ENCODE results near the gene TYMP.
A peak's percentile ranks its signal among the peaks of the same experiment; 100 is the strongest.
"Not testable (repeated sequence)": the region's sequence is repeated elsewhere in the genome, so short reads cannot be mapped to it uniquely, and the experiment has no call there.

TYMP gene

DNA sequence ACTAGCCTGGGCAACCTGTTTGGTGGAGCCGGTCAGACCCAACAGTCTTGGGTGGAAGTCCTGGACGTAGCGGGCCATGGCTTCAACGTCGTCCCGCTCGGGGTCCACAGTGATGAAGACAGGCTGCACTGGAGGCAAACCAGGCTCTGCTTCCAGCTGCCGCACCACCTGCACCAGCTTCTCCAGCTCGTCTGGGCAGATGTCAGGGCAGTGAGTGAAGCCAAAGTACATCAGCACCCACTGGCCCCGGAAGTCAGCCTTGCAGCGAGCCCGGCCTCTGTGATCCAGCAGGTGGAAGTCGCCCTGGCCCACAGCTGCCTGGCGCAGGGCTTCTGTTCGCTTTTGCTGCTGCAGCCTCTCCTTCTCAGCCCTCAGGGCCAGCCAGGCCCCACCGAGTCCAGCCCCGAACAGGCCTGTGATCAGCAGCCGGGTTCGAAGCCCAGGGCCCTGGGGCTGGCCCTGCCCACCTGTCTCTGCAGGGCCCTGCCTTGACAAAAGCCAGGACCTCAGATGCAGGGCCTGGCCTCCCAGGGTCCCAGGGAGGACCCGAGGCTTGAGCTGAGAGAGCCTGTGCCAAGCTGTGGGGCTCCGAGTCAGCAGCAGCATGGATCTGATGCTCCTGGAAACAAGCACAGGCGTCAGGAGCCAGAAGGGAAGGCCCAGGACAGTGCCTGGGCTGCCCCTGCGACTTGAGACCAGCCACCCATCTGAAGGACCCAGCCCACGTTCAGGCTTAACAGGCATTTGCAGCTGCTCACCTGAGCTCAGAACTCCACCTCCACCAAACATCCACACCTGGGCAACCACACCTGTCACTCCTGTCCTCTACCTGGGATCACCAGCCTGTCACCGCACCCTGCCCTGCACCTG lies 5.8 kb downstream of the TYMP start:
- no peak for DNase-seq

DNA sequence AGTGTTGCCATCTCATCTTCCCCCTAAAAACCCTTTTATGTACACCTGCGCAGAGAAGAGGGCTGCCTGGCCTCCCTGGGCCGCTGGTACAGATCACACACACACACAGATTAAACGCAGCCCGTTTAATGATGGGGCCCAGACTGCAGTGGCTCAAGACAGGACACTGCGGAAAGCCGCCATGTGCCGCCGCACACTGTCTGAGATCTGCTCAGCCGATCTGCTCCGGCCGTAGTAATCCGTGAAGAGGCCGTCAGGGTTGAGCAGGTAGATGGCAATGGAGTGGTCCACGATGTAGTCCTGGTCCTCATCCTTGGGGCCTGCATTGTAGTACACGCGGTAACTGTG lies 6.4 kb downstream of the TYMP start:
- DNase-seq = no peak

DNA sequence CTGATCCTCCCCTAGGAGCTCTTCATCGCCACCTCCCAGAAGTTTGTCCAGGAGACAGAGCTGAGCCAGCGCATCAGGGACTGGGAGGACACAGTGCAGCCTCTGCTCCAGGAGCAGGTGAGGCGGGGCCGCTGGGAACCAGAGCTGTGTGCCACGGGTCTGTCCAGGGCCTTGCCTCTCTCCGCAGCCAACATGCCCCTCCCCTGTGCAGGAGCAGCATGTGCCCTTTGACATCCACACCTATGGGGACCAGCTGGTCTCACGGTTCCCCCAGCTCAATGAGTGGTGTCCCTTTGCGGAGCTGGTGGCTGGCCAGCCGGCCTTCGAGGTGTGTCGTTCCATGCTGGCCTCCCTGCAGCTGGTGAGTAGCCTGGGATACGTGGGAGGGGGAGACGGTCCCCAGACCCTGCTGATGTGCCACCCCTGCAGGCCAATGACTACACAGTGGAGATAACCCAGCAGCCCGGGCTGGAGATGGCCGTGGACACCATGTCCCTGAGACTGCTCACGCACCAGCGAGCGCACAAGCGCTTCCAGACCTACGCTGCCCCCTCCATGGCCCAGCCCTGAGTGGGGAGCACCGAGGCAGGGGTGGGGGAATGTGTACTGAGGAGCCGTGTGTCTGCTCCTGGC lies 6.9 kb downstream of the TYMP start:
- DNase-seq = no peak

DNA sequence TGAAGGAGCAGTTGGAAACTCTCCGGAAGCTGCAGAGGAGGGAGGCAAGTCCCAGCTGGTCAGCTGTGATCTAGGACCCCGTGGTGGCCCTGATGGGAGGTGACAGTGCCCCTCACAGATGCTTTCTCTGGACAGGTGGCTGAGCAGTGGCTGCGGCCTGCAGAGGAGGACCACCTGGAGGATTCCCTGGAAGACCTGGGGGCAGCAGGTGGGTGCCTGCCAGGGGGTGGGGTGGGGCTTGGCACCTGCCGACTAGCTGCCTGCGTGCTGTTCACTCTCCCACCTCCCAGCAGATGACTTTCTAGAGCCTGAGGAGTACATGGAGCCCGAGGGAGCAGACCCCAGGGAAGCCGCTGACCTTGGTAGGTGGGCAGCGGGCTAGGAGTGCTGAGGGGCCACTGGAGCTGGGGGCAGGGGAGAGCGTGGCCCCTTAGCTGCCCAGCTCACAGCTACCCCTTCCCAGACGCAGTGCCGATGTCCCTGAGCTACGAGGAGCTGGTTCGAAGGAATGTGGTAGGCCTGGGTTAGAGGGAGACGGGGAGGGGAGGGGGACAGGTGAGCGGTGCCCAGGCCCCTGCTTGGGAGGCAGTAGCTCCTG lies 7.5 kb downstream of the TYMP start:
- DNase-seq = no peak

DNA sequence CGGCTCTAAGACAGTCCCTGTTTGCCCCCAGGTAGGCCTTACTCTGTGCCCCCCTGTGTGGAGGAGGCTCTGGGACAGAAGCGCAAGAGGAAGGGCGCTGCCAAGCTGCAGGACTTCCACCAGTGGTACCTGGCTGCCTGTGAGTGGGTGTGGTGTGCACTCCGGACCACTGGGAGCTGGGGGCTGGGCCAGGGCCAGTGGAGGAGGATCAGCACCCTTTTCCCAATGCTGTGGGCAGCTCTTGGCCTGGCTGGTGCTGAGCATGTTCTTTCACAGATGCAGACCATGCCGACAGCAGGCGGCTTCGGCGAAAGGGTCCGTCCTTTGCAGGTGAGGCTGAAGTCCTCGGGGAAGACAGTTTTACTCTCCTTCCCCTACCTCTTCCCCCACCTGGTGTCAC lies 8.1 kb downstream of the TYMP start:
- no peak for DNase-seq

DNA sequence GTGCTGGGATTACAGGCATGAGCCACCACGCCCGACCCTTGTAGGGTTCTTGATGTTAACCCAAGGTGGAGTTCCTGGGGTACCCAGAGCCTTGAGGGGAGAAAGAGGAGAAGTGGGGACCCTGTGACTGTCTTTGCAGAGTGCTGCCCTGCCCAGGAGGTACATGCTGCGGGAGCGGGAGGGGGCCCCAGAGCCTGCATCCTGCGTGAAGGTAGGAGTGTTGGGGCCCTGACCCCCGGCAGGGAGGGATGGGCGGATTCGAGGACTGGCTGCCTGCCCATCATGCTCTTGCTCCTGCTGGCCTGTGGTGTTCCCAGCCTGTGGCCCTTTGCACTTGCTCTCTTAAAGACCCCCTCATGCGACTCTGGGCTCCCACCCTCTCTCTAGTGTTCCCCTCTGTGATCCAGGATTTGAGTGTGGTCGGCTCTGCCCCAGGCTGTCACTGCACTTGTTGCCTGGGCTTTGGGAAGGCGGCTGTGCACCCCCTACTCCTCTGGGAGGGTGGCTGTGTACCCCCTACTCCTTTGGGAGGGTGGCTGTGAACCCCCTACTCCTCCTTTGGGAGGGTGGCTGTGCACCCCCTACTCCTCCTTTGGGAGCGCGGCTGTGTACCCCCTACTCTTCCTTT lies 8.9 kb downstream of the TYMP start:
- DNase-seq = no peak

DNA sequence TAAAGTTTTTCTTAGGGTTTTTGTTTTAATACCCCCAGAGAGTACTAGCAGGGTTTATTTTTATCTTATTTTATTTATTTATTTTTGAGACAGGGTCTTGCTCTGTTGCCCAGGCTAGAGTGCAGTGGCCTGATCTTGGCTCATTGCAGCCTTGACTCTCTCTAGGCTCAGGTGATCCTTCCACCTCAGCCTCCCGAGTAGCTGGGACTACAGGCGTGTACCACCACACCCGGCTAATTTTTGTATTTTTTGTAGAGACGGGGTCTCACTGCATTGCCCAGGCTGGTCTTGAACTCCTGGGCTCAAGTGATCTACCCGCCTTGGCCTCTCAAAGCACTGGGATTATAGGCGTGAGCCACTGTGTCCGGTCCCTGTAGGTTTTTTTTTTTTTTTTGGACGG lies 9.6 kb downstream of the TYMP start:
- DNase-seq = not testable (repeated sequence)

DNA sequence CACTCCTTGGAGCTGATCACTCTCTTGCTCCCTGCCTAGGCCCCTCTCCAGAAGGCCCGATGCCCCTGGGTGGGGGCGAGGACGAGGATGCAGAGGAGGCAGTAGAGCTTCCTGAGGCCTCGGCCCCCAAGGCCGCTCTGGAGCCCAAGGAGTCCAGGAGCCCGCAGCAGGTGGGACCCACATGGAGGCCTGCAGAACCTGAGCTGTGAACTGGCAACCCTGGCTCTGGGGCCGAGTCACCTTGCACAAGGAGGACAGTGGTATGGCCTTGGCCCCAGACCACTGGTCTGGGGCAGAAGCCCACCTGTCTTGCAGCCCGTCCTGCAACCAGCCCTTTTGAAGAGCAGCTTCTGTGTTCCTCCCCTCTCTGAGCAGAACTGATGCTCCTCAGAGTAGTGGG lies 10.7 kb downstream of the TYMP start:
- no peak for DNase-seq

DNA sequence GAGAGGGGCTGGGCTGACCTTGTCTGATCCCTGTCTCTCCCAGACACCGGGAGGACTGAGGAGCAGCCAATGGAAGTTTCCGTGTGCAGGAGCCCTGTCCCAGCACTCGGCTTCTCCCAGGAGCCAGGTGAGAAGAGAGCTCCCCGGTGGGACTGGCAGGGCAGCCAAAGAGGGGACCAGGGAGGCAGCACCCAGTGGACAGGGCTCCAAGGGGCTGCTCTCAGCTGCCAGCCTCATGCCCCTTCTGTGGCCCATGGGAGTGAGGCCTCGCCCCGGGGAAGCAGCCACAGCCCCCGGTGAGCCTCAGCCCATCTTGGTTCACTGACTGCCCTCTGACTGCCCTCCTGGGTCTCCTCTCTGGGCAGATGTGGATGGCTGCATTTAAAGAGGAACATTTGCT lies 11.2 kb downstream of the TYMP start:
- DNase-seq = no peak

DNA sequence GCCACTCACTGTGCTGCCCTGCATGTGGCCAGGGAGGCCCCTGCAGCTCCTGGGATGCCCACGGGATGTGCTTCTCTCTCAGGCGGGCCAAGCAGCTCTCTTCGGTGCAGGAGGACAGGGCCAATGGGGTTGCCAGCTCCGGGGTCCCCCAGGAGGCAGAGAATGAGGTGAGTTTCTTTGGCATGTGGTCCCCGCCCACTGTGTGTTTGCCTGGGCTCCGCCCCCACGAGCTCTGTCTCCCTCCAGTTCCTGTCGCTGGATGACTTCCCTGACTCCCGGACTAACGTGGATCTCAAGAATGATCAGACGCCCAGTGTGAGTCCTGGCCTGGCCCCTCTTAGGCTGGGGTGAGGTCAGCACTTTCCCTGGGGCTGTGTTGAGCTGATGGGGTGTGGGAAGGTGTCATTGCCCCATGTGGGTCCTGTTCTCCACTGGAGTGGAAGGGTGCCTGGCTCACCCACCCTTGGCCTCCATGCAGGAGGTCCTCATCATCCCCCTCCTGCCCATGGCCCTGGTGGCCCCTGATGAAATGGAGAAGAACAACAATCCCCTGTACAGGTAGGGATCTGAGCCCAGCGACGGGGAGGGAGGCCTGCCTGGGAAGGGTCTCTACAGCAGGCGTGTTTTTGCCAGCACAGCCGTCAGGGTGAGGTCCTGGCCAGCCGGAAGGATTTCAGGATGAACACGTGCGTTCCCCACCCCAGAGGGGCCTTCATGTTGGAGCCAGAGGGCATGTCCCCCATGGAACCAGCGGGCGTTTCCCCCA lies 12.1 kb downstream of the TYMP start:
- DNase-seq = no peak

DNA sequence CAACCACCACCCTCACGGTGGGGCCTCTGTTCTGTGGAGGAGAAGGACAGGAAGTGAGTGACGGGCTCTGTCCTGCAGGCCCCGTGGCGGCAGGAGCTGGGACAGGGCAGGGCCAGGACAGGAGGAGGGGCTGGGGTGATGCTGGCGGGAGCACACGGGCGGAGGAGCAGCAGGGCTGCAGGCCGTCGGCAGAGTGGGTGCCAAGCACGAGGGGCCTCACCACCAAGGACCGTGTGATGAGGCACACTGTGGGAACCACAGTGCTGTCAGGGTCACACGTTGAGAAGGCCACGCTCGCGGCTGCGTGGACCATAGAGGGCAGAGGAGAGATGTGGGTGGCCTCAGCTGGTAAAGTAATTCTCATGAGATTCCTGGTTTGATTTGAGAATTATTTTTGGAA lies 12.9 kb downstream of the TYMP start:
- no peak for DNase-seq

DNA sequence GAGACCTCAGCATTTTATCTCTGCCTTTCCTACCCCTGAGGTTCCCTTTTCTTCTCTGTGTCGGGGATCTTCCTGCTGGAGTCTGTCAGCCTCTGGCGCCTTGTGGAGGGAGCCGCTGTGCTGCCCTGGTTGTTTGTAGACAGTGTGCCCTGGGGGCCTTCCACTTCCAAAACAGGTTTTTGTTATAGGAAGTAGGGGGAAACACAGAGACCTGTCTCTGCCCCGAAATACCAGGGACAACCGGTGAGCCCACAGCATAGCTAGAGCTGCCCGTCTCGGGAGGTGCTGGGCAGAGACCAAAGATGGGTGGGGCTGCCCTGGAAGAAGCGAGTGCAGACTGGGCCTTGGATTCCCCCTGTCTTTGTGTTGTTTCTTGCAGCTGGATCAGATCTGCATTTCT lies 13.7 kb downstream of the TYMP start:
- DNase-seq = no peak

DNA sequence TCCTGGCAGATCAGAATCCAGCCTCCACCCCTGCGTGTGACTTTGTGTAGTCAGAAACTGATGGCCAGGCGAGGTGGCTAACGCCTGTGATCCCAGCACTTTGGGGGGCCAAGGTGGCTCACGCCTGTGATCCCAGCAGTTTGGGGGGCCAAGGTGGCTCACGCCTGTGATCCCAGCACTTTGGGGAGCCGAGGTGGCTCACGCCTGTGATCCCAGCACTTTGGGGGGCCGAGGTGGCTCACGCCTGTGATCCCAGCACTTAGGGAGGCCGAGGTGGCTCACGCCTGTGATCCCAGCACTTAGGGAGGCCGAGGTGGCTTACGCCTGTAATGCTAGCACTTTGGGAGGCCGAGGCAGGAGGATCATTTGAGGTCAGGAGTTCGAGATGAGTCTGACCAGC lies 16.6 kb downstream of the TYMP start:
- DNase-seq = no peak

DNA sequence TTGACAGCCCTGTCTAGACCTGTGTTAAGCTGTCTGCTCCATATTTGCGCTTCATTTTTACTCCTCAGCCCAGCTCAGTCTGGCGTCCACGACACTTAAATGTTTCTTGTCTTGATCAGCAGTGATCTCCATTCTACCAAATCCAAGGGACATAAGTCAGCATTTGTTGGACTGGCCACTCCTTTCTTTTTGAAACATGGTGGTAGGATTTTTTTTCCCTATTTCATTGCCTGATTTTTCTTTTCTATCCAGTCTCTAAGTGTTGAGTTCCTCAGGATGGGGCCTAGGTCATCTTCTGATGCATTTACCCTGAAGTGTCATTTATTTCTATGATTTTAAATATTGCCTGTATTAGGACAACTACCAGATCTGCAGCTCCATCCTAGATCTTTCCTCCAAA lies 20.9 kb downstream of the TYMP start:
- no peak for DNase-seq

DNA sequence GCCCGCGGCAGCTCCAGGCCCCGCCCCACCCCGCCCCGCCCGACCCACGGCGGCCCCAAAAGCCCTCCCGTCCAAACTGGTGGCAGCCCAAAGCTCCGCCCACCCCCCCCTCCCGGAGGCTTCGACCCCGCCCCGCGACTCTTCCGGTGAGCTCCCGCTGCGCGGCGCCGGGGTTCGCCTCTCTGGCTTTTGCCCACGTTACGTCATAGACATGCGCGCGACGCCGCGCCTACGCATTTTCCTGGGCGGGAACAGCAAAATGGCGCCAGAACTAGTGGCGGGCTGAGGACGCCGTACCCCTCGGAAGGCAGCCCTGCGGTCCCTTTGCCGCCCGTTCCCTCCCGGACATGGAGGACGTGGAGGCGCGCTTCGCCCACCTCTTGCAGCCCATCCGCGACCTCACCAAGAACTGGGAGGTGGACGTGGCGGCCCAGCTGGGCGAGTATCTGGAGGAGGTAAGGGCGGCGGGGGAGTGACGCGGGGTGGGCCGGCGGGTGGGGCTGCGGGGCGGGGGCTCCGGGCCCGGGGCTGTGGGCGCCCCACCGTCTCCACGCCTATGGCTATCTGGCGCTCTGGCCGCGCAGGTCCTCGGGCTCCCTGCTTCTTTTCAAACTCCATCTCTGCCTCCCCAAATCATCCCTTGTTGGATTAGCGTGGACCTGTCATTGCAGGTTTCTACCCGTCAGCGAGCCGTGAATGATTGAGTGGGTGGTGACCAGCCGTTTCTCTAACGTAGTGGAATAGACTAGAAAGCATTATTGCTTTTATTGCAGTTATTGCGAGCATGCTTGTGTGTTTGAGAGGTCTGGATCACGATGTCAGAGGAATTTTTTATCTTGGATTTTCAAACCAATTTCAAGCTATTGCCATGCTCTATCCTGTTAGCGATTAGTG lies 21.6 kb downstream of the TYMP start, which contains the start of gene NCAPH2:
Gene NCAPH2, plus strand, starts transcription at position 234 of the 894 bp plus-strand sequence. Its CDS starts 114 bp downstream, at position 348.
- peak; percentile 96 for DNase-seq

DNA sequence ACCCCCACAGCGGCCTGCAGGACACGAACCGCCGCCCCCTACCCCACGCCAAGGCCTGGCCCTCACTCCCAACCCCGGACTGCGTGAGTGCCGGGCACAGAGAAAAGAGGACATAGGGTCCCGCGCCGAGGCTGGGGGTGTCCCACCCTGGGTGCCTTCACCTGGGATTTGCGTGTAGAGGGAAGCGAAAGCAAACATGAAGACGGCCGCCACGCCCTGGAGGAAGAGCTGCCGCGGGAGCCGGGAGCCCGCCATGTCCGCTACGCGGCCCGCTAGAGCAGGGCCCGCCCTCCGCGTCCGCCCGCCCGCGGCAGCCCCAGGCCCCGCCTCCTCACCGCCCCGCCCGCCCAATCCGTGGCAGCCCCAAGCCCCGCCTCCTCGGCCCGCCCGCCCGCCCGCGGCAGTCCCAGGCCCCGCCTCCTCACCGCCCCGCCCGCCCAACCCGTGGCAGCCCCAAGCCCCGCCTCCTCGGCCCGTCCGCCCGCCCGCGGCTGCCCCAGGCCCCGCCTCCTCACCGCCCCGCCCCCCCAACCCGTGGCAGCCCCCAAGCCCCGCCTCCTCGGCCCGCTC lies 22.3 kb downstream of the TYMP start, which contains the start of gene LMF2:
Gene LMF2, minus strand, starts transcription at position 282 of the 570 bp plus-strand sequence. Its CDS starts 27 bp downstream, at position 255.
- DNase-seq = peak; percentile 92

DNA sequence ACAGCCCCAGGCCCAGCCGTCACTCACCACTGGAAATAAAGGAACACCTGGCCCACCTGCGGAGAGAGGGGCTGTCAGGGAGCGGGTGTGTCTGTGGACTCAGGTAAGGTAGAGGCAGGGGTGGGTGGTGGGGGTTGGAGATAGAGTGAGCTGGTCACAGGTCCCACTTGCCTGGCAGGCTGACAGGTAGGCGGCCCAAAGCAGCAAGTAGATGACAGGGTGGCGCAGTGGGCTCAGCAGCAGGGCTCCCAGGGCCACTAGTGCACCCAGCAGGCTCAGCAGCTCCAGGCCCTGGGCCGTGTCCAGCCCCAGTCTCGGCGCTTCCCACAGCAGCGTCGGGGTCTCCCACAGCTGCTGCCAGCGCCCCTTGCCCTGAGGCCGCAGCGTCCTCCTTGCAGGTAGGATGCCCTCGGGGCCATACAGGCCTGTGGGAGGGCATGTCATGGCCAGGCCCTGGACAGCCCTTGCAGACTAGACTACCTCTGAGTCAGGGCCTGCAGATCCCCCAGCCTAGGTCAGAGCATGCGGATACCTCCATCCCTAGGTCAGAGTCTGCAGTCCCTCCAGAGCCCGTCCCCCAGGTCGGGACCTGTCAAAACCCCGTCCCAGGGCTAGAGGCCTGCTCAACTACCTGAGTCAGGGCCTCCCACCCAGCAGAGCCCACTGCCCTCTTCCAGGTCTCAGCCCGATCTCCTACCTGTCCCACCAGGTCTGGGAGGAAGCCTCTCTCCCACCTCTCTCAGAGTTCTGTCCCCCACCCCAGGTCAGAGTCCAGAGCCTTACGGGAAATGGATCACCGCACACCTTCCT lies 23.0 kb downstream of the TYMP start:
- no peak for DNase-seq

DNA sequence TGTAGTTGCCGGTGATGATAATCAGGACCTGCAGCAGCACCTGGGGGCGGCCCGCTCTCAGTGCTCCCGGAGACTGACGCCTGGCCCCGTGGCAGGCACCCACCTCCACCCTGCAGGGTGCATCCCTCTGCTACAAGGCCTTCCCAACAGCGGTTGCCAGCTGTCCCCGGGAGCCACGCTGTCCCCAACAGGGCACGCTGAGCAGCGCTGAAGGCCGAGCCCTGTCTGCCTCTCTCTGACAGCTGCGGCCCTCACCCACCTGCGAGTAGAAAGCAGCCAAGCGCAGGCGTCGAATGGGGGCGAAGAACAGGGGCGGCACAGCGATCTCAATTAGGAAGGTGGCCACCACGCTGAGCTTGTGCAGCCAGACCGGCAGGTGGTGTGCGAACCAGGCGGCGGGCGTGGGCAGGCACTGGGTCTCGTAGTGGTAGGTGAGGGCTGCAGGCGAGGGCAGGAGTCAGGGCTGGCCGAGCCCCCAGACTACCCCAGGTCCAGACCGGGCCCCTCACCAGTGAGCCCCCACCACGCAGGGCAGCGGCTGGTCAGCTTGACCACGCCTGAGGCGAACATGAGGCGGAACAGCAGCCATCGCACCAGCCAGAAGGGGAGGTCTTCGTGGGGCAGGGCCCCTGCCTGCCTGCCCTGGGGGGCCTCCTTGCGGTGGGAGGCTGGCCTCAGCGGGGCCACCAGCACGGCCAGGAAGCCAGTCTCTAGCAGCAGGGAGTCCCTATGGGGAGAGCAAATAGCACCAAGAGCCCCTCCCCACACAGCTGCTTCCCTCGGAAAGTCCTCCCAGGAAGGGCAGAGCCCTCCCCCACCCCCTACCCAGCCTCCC lies 23.8 kb downstream of the TYMP start:
- DNase-seq = no peak

DNA sequence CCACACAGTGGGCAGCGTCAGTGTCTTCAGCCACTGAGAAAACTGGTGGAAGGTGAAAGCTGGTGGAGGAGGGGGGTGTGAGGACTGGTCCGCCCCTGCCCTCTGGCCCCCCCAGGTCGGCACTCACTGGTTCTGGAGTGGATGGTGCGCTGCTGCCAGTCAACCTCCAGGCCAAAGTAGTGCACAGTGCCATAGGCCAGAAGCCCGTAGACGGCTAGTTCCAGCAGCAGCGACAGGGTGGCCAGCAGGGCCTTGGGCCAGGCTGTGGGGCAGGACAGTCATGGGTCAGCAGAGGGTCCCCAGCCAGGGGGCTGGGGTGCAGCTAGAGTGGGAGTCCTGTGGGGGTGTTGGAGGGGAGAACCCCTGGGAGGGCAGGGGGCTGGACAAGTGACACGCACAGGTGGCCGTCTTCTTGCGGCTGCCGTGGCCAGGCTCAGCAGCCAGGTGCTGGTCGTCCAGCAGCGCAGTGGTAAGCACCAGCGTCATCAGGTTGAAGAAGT lies 24.5 kb downstream of the TYMP start:
- DNase-seq = no peak

Data from CD4-positive, alpha-beta T cell treated with Interferon gamma for 1 hour (primary cell).